Daoy (cell line): ENCODE data around the gene HSD17B3. TPM values are rescaled to one million over a fixed set of nuclear protein-coding genes. Genes with fewer than 3 reads are reported as not detected.
"Not testable (repeated sequence)": the region's sequence is repeated elsewhere in the genome, so short reads cannot be mapped to it uniquely, and the experiment has no call there.

Source experiments
- DNase-seq: peaks from one replicate; pipeline ENCODE4 v3.0.0-alpha.2; 2015; ENCODE audit warnings: low read depth
- total RNA-seq: library from RNA; depleted of rRNA; stranded (reverse); fragments of >200 nt; shearing (Covaris generic); gene quantifications from 2 replicates; pipeline ENCODE4 v1.2.3, GENCODE V29; 2014

Gene HSD17B3
- total RNA-seq, 1 experiment from 2014 or later, result not detected

DNA sequence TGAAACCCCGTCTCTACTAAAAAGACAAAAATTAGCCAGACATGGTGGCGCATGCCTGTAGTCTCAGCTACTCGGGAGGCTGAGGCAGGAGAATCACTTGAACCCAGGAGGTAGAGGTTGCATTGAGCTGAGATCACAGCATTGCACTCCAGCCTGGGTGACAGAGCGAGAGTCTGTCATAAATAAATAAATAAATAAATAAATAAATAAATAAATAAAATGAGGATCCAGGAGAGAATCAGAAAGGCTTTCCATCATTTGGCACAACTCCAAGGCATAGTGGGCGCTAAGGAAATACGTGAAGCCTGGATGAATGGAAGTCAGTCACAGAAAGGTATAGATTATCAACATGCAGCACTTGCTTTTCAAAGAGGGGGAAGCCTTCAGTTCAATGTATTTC is 65.6 kb downstream of the HSD17B3 start:
- not testable (repeated sequence) for DNase-seq

DNA sequence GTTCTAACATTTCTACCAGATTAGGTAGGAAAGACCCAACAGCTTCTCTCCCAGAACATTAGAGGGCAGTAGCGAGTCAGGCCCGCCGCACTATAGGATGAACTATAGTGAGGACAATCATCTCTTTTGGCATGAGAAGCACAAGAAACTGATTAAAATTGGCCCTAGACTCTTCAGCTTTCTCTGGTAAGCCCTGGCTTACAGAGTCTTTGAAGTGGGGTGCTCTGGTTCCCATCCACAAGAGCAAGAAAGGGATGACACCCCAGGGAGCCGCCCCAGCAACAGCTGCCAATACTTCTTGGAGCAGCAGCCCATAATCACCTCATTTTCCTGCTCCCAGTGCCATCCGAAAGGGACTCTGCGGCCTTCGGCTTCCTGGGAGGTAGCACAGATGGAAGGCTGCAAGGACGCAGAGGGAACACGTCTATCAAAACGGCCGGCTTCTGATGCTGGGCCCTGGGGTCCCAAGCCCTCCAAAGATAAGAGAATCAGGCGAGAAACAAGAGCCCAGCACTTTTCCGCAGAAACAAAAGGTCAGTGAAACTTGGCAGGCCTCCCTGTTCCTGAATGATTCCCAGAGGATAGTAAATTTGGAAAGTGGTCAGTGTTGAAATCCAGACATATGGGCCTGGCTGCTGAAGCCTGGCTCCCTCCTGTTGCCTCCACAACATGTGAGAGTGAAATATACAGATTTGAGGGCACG is 69.3 kb downstream of the HSD17B3 start:
- peak; percentile 64 for DNase-seq

DNA sequence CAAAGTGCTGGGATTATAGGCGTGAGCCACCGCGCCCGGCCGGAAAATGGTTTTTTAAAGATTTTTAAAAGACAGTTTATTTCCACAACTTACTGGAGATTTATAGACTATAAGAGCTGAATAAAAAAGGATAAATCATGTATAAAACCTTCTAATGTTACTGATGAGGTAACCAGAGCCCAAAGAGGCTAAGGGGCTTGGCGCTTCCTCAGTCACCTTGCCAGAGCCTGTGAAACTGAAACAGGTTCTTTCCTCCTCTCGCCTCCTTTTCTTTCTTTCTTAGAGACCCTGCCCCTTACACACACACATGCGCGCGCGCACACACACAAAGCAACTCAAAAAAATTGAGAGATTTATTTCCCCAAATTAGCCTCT is 69.8 kb downstream of the HSD17B3 start:
- DNase-seq, result no peak

DNA sequence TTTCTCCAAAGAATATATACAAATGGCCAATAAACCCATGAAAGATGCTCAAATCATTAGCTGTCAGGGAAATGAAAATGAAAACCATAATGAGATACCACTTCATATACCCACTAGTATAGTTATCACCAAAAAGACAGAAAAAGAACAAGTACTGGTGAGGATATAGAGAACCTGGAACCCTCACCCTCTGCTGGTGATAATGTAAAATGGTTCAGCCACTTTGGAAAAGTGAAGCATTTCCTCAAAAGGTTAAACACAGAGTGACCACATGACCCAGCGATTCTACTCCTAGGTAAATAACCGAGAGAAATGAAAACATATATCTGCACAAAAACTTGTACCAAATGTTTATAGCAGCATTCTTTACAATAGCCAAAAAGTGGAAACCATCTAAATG is 72.0 kb downstream of the HSD17B3 start:
- no peak for DNase-seq

DNA sequence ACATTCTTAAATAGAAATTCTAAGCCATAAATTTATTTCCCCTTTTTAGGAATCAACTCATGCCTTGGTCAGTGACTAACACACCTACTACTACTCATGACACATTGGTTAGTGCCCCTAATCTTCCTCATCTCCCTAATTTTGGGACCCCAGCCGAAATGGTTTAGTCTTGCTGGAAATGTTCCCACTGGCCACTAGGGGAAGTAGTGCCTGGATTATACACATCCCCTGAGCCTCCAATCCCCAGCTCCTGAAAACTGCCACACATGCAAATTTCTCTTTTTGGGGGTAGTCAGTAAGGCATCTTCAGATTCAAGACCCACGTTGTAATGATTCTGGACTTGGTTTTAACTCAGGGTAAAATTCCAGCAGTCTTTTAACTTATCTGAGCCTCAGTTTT is 79.8 kb downstream of the HSD17B3 start:
- DNase-seq, result no peak

DNA sequence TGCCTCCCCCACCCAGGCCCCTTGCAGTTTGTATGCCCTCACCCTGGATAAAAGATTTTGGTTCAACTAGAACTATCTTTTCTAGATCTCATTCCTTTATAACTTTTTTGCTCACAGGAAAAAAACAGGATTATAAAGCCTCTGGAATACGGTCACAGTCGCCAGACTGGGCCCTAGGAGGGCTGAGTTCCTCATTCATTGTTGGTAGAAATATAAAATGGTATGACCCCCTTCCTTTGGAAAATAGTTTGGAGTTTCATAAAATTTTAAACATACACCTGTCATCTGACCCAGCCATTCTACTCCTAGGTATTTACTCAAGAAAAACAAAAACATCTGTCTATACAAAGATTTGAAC is 82.1 kb downstream of the HSD17B3 start:
- DNase-seq, result no peak

DNA sequence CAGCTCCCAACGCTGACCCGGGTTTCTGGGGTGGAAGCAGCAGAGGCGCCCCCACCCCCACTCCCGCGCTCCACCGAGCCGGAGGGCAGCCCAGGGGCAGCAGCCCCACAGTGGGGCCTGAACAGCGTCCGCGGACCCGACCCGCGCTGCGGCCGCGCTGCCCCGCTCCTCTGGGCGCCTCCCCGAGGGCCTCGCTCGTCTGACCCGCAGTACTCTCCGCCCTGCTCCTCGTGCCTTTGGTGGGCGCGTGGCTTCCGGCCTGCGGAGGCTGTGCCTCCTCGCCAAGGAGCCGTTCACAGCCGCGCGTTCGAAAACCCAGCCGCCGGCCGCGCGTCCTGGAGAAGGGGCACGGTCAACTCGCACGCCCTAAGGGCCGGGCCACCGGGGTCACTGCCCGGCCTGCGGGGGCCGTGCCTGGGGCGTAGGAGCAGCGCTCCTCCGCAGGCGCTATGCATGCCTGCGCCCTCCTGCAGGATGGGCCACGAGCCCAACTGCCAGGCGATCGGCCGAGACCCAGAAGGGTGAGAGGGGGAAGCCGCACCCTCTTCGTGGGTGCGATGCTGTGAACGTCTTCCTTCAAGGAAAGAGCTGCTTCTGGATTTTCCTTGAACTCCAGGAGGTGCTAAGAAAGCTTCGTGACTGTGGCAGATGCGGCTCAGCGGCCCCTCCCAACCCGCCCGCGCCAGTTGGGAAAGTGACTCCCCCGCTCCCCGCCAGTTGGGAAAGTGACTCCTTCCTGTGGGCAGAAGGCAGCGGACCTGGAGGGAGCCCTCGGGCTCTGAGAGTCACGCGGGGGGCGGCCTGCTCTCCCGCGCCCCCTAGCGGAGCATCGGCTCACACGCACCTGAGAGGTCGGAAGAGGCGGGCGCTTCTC is 82.7 kb downstream of the HSD17B3 start:
- DNase-seq, result peak; percentile 19

DNA sequence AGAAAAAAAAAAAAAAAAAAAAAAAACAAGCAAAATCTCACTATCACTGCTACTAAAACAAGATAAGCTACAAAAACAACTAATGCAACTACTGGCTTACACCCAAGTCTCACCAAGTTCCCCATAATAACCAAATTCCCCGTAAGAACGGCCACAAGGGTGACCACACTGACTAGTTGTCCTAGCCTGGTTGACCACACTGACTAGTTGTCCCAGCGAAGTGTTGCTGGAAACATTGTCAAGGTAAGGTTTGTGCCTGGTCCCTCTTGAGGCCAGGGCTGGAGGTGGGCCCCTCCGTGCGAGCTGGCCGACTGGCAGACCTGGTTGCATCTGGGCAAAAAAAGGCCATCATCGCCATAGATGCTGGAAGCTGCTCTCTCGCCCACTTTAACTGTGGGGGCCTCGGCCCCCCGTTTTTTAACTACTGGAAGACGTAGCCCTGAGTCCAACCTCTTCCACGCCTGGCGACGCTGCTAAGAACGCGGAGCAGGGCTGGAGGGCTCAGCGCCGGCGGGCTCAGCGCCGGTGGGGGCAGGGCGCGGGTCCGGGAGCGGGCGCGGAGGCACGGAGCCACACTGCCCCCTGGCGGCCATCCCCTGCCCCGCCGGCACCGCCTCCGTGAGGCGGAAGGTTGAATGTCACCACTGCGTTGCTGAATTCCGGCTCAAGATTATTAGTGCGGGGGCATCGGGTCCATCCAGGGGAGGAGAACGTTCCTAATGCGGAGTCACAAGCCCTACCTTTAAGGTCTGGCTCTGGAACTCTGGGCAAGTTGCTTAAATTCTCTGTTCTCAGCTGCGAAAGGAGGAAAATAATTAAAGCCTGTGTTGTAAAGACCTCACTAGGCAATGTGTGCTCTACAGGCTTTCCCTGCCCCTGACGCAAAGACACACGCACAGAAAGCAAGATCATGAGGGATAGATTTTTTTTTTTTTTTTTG is 84.0 kb downstream of the HSD17B3 start:
- peak; percentile 86 for DNase-seq

DNA sequence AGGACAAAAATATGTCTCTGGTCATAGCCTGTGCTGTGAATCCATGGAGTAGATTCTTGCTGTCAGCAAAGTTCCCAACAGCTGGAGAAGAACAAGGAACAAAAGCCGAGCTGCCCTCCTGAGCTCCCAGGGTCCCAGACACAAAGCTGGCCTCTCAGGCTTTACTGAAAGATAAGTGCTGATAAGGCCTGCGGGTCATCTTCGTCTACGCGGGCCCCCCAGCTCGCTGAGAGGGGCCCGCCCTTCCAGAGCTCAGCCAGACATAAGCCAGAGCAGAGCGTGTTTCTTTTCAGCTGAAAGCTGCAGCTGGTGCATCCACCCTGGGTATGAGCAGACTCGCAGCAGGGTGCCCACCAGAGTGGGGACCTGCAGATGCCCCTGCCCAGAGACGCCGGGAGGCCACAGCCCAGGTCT is 84.7 kb downstream of the HSD17B3 start:
- no peak for DNase-seq

DNA sequence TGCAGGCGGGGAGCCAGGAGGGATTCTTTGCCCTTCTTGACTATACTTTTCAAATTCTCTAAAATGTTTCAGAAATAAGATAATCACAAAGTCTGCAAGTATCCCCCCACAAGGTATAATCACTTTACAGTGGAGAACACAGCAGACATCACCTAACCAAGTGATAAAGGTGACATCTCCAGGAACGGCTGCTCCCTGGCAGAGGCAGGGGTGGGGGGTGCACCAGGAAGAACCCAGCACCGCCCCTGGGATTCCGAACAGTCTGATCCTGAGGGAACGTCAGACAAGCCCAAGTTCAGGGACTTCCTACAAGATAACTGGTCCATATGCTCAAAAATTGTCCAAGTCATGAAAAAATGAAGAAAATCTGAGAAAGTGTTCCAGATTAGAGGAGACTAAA is 85.4 kb downstream of the HSD17B3 start:
- DNase-seq, result no peak

DNA sequence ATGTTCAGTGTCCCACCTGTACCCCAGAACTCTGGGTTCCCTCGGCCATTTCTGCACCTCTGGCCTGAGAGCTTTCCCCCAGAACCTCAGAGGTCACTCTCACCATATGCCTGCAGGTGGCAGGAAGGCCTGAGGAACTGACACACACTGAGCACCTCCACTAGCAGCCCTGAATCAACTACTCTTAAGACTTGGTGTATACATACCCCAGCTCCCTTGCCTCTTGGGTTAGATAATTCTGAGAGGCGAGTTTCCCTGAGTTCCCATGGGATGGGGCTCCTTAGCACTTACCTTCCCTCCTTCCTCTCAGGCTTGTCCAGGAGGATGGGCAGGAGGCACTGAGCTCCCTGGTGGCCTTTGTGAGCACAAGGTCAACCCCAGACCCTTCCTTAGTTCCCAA is 86.1 kb downstream of the HSD17B3 start:
- no peak for DNase-seq

DNA sequence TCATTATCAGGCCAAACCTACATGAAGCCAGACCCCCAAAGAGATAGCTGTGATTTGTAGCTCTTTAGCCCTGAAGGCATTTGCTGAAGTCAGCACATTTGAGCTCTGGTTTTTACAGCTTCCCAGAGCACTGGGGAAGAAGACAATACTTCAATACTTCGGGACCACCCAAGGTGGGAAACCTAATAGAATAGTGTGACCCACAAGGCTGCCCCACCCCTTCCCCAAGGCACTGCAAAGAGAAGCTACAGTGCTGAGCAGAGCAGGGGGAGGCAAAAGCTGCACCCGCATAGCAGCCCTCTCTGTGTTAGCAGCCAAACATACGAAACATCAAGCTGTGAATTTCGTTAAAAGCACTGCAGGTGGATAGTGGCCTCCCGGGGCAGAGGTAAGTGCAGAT is 87.3 kb downstream of the HSD17B3 start:
- DNase-seq, result no peak

DNA sequence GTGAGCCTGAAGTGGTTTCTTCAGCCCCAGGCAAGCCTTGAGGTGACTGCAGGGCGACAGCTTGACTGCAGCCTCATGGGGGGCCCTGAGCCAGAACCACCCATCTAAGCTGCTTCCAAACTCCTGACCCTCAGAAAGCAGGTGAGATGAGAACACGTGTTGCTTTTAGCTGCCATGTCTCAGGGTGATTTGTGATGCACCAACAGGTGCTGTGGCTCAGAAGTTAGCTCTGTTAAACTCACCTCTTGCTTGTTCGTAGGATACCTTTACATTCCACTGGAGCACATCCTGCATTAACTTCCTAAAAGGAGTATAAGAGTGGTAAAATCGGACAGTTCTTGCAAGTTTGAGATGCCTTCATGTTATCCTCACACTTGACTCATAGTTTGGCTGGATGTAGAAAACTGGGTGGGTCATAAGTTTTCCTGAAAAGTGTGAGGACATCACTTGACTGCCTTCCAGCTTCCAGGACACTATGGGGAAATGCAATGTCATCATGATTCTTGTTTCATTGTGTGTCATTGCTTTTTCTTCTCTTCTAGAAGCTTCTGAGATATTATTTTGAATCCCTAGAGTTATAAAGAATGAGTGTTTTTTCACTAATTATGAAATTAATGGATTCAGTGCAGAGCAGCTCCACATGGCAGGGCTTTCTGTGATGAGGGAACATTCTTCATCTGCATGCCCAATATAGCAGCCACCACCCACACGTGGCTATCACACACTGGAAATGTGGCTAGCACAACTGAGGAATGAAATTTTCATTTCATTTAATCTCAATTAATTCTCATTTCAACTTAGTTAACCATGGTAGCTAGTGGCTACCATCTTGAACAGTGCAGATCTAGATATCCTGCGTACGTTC is 92.3 kb downstream of the HSD17B3 start:
- DNase-seq, result no peak

DNA sequence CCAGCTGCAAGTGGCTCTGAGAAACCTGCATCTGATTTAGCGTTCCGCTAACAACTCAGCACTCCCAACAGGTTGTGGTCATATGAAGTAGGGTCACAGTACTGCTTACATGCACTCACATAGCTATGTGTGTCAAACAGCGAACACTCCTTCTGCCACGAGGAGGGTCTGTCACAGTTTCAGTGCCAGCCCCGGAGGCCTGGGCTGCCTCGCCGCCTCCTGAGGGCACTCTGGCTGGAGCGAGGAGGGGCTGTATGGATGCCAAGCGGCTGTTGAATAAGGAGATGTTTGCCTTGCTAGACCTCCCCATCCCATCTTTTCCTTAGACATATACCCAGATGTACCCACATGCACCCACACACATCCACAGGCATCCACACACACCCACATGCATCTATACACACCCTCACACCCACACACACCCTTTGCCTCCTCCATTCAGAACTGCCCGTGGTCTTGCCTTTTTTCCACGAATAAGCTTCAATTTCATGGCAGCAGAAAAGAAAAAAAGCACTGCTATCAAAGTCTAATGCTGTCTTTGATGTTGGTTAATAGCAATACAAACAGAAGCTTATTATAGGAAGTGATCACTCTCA is 95.7 kb downstream of the HSD17B3 start:
- DNase-seq, result no peak

DNA sequence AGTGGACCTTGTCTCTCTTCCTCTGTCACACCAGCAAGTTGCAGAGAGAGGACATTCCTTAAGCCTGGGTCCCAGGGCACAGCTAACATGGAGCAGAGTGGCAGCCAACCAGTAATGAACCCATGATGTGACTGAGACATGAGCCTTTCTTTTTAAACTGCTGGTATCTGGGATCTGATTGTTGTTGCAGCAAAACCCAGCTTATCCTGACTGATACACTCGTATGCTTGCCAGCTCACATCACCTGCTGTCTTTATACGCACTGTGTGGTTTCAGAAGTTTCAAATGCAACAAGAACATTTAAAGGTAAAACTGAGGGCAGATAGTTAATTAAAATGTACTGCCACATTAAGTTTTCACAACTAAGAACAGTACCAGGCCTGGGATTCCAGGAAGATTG is 97.1 kb downstream of the HSD17B3 start:
- DNase-seq, result no peak

DNA sequence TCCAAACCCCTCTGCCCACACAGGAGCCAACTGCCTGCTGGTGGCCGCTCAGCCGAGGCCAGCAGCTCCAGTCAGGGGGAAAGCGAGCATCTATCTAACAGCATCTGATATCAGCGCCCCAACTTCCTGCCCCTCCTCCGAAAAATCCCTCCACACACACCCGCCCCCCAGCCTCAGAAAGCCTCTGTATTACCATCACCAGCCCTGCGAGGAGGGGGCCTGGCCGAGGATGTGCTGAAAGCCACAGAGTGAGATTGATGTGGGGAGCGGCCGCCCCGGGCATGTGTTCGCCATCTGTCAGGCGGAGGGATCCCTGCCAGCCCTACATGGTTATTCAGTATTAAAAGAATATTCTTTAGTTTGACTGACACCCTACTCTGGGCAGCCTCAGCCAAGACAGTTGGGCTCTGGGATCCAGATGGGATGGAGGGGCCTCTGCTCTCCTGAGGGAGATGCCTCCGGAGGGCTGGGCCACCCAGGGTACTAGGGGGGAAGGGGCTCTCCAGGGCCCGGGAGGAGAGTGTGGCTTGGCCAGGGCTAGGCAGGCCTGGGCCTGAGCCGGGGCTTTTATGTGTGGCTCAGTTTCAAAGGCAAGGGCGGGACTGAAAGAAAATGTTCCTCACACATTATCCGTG is 98.0 kb downstream of the HSD17B3 start:
- no peak for DNase-seq

DNA sequence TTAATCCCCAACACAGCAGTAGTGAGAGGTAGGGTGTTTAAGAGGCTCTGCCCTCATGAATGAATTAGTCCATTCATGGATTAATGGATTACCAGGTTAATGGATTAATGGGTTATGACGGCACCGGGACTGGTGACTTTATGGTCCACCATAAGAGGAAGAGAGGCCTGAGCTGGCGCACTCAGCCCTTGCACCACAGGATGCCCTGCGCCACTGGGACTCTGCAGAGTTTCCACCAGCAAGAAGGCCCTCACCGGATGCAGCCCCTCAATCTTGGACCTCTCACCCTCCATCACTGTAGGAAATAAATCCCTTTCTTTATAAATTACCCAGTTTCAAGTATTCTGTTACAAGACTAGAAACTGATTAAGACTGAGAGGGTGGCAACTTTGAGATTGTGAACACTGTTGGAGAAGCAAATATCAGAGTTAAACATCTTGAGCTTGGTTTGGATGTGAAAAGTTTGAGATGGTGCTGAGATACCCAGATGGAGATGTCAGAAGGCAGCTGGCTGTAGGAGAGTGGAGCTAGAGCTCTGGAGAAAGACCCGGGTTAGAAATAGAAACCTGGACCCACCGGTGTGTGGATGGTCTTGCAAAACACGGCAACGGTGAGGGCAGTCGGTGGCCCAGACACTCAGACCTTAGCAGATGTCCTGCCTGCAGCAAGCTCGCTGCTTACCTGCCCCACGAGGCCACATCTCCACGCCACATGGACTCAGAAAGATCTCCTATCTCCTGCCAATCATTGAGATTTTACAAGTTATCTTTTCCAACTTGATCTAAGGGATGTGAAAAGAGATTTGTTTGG is 98.8 kb downstream of the HSD17B3 start:
- DNase-seq, result no peak

DNA sequence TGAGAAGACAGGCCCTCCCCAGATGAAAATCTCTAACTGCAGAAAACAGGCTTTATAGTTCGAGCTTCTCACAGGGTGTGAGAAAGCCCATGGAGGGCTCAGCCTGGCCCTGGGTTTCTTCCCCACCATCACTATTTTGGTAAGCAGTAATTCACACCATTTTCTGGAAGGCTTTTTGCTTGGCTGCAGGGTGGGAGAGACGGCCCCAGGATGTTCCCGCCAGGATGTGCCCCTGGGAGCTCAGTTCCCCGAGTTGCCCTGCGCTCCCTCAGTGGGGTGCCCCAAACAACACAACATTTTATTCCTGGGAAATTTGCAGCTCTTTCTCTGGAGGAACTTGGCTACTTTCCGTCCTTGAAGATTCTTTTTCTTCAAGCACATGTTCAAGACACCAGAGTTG is 100.8 kb downstream of the HSD17B3 start:
- no peak for DNase-seq

DNA sequence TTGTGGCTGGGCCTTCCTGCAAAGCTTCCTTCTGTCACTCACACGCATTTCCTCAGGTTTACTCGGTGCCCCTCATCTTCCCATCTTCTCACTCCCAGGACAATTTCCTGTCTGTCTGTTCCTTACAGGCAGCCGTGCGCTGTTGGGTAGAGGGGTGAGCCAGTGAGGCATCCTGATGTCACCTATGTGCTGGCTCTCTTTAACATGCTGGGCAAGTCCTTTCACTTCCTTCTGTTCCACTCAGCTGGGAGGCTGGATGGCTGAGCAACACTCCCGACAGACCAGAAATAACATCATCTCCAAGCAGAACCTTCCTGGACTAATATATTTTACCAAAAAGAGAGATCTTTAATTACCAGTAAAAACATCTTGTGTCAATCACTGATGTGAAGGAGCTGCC is 103.0 kb downstream of the HSD17B3 start:
- no peak for DNase-seq

DNA sequence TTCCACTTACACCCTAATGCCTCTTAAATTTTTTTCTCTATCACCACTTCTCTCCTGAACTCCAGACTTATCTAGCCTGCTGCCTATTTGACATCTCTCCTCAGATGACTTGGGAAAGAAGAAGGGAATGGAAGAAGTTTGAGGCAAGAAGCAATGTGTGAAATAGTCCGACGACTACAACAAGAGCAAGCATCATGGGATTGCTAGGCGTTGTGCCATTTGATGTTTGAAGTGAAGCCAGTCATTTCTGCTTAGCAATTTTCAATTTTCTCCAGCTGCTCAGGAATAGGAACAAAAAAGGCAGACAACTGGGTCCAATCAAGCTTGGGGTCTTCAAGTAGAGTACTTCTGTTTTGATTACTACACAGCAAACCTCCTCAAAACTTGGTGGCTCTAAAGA is 106.4 kb downstream of the HSD17B3 start:
- no peak for DNase-seq
